Hepatocyte (in vitro differentiated cells): ENCODE measurements around the gene SFMBT2. TPM values are rescaled to one million over a fixed set of nuclear protein-coding genes. Genes with fewer than 3 reads are reported as not detected.

Experiments used
- DNase-seq: peaks from one replicate; pipeline ENCODE4 v3.0.0-alpha.2; 2016; ENCODE audit warnings: low spot score
- H2AFZ ChIP-seq: fragments of 200-600 bp; sonication (generic); 2 replicates; pipeline ENCODE4 v1.6.0; 2016; ENCODE audit warnings: antibody characterized with exemption, mild to moderate bottlenecking
- H3K27ac ChIP-seq: fragments of 200-600 bp; sonication (generic); 2 replicates; pipeline ENCODE4 v1.5.1; 2016; ENCODE audit warnings: mild to moderate bottlenecking
- H3K27me3 ChIP-seq: fragments of 200-600 bp; sonication (generic); 2 replicates; pipeline ENCODE4 v1.6.1; 2016
- H3K36me3 ChIP-seq: fragments of 200-600 bp; sonication (generic); replicated peaks from 2 replicates; pipeline ENCODE4 v1.5.1; 2016; ENCODE audit warnings: low read depth; ENCODE audit not compliant: insufficient read depth
- H3K4me1 ChIP-seq: fragments of 200-600 bp; sonication (generic); 2 replicates; pipeline ENCODE4 v1.5.1; 2016; ENCODE audit warnings: mild to moderate bottlenecking, moderate library complexity; ENCODE audit not compliant: insufficient read depth
- H3K4me2 ChIP-seq: fragments of 200-600 bp; sonication (generic); 2 replicates; pipeline ENCODE4 v1.6.0; 2016
- H3K4me3 ChIP-seq: fragments of 200-600 bp; sonication (generic); 2 replicates; pipeline ENCODE4 v1.5.1; 2016; ENCODE audit warnings: mild to moderate bottlenecking
- H3K79me2 ChIP-seq: fragments of 200-600 bp; sonication (generic); 2 replicates; pipeline ENCODE4 v1.6.0; 2017; ENCODE audit warnings: mild to moderate bottlenecking
- H3K9me2 ChIP-seq: fragments of 200-600 bp; sonication (generic); replicated peaks from 2 replicates; pipeline ENCODE4 v1.6.0; 2017; ENCODE audit warnings: mild to moderate bottlenecking; ENCODE audit not compliant: insufficient read depth
- H3K9me3 ChIP-seq: fragments of 200-600 bp; sonication (generic); 2 replicates; pipeline ENCODE4 v1.5.1; 2016; ENCODE audit warnings: low read depth, mild to moderate bottlenecking
- H4K20me1 ChIP-seq: fragments of 200-600 bp; sonication (generic); 2 replicates; pipeline ENCODE4 v1.6.0; 2016; ENCODE audit warnings: mild to moderate bottlenecking; ENCODE audit not compliant: insufficient read depth, poor library complexity, severe bottlenecking
- CTCF ChIP-seq: fragments of 200-600 bp; sonication (generic); IDR thresholded peaks from 2 replicates; pipeline ENCODE4 v1.5.1; 2016; ENCODE audit warnings: antibody characterized with exemption, mild to moderate bottlenecking; ENCODE audit not compliant: poor library complexity
- EZH2 ChIP-seq: fragments of 200-600 bp; sonication (generic); IDR thresholded peaks from 2 replicates; pipeline ENCODE4 v1.6.1; 2016; ENCODE audit warnings: antibody characterized with exemption, mild to moderate bottlenecking, borderline replicate concordance
- EZH2phosphoT487 ChIP-seq: fragments of 200-600 bp; sonication (generic); IDR thresholded peaks from one replicate; pipeline ENCODE4 v1.6.1; 2018; ENCODE audit warnings: antibody characterized with exemption, mild to moderate bottlenecking, low read depth, moderate library complexity; ENCODE audit not compliant: unreplicated experiment, severe bottlenecking
- WGBS: methylation state at CpG from one replicate; pipeline ENCODE4 v1.1.6; 2016; ENCODE audit warnings: low lambda C conversion rate; ENCODE audit errors: missing lambda C conversion rate; 5-methylcytosine and 5-hydroxymethylcytosine counted together
- polyA plus RNA-seq: library from polyadenylated mRNA; unstranded; fragments of >200 nt; fragmentation: Nextera tagmentation; extraction: Ambion mirVana; gene quantifications from 2 replicates; pipeline ENCODE4 v1.2.1, GENCODE V29; 2016
- total RNA-seq: library from RNA; depleted of rRNA; stranded (reverse); fragments of >200 nt; gene quantifications from 2 replicates; pipeline ENCODE4 v1.2.3, GENCODE V29; 2014

Gene SFMBT2
- total and polyA plus RNA-seq, 2 experiments from 2014 or later, result 1.1 to 3.8 TPM

GRCh38 chr10:7443036-7443435, 32.2 kb upstream of the SFMBT2 start:
- H3K4me1 ChIP-seq, result no peaks in the 10 kb centered on the region
- H3K27ac ChIP-seq, result no peak overlapping the region
- TF ChIP-seq EZH2phosphoT487 (no peak), CTCF (no peak), EZH2 (no peak)
- no peaks in the 10 kb centered on the region for H3K36me3 ChIP-seq
- no peaks in the 10 kb centered on the region for H3K9me3 ChIP-seq
- H3K4me3 ChIP-seq, result no peak overlapping the region
- peaks cover 9% of the 10 kb centered on the region for H3K27me3 ChIP-seq
- no peaks in the 10 kb centered on the region for H3K79me2 ChIP-seq
- no peak overlapping the region for H2AFZ ChIP-seq
- no peak for DNase-seq
- H4K20me1 ChIP-seq, result no peaks in the 10 kb centered on the region
- H3K4me2 ChIP-seq, result no peak overlapping the region
- H3K9me2 ChIP-seq, result no peaks in the 10 kb centered on the region

- Histone ChIP-seq H3K36me3 (no peaks in the 10 kb centered on the region), H3K27ac (no peak overlapping the region), H3K9me3 (no peaks in the 10 kb centered on the region), H3K4me1 (no peaks in the 10 kb centered on the region), H3K9me2 (no peaks in the 10 kb centered on the region), H3K4me2 (no peak overlapping the region), H4K20me1 (no peaks in the 10 kb centered on the region), H2AFZ (no peak overlapping the region), H3K79me2 (no peaks in the 10 kb centered on the region), H3K27me3 (peaks cover 9% of the 10 kb centered on the region), H3K4me3 (no peak overlapping the region)
- no peak for TF ChIP-seq EZH2
- no peak for TF ChIP-seq CTCF
- no peak for TF ChIP-seq EZH2phosphoT487
- WGBS, result 92% methylated on average over 12 of the region's 12 CpGs
- no peak for DNase-seq
Measured at GRCh38 chr10:7441403-7442147, 30.7 kb upstream of the SFMBT2 start.

- Histone ChIP-seq H3K4me3 (no peak overlapping the region), H2AFZ (no peak overlapping the region), H3K9me2 (no peaks in the 10 kb centered on the region), H3K27me3 (peaks cover 9% of the 10 kb centered on the region), H4K20me1 (no peaks in the 10 kb centered on the region), H3K4me2 (no peak overlapping the region), H3K27ac (no peak overlapping the region), H3K79me2 (no peaks in the 10 kb centered on the region), H3K36me3 (no peaks in the 10 kb centered on the region), H3K4me1 (no peaks in the 10 kb centered on the region), H3K9me3 (no peaks in the 10 kb centered on the region)
- TF ChIP-seq EZH2phosphoT487 (no peak), EZH2 (no peak), CTCF (no peak)
- WGBS, result 91% methylated on average over 7 of the region's 7 CpGs
- DNase-seq, result no peak
Measured at GRCh38 chr10:7439696-7440095, 28.9 kb upstream of the SFMBT2 start.
